DMS53 (cell line): ENCODE data around the gene TAL1.

Experiments
- DNase-seq: peaks from one replicate; lab custom pipeline; 2025; lab: John Stamatoyannopoulos, UW

TAL1 gene

DNA sequence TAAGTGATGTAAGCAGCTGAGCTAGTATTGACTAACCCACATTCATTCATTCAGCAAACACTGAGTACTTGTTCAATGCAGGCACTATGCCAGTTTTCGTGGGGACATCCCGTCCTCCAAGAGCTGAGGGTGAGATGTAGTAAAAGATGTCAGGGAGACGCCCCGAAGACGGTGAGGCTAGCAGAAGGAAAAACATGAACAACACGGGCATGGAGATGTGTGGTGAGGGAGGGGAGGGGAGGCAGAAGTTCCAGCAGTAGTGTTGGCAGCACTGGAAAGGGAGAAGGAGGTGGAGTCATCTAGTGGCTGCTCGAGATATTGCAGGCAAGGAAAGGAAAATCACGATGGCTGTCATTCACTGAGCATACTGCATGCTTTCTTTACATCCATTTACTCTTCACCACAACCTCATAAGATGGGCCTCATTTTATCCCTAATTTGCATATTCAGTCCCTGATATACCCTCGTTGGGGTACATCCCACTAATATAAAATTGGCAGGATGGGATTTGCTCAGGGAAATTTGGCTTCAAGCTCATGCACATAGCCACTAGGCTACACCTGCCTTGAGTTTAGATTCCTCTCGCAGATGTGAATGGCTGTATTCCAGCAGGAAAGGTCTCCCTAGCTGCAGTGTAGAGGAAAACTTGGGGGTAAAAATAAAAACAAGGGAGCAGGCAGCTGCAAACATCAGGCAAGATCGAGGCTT, 56.6 kb downstream of the TAL1 start:
- peak; percentile 90 for DNase-seq

DNA sequence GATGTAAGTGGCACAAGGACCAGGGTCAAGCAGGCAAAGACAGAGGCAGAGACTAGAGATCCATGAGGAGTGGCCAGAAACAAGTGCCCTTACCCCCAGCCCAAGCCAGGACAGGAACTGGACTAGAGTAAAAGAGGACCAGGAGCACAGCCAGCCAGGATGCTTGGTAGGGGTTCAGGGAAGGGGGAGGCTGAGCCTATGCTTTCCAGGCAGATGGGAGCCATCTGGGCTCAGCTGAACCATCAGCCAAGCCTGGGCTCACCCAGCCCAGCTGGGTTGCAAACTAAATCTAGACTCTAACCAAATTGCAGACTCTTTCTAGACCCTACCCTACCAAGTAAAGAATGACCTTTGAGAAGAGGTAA, 57.4 kb downstream of the TAL1 start:
- no peak for DNase-seq

DNA sequence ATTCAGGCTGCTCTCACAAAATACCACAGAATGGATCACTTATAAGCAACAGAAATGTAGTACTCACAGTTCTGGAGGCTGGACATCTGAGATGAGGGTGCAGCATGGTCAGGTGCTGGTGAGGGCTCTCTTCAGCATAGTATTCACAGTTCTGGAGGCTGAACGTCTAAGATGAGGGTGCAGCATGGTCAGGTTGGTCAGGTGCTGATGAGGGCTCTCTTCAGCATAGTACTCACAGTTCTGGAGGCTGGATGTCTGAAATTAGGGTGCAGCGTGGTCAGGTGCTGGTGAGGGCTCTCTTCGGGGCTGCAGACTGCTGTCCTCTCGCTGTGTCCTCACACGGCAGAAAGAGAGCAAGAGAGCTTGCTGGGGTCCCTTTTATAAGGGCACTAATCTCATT, 59.2 kb downstream of the TAL1 start:
- DNase-seq: no peak
